NCI-H1436 treated with DMSO at 0.1 percent for 48 hours (cell line): Measurements from ENCODE around the gene ASTN2.

Experiments used
- DNase-seq: peaks from one replicate; lab custom pipeline; 2025; lab: John Stamatoyannopoulos, UW

ASTN2 gene

GRCh38 chr9:116733010-116733641, 681.7 kb downstream of the ASTN2 start:
- DNase-seq, result no peak

DNA sequence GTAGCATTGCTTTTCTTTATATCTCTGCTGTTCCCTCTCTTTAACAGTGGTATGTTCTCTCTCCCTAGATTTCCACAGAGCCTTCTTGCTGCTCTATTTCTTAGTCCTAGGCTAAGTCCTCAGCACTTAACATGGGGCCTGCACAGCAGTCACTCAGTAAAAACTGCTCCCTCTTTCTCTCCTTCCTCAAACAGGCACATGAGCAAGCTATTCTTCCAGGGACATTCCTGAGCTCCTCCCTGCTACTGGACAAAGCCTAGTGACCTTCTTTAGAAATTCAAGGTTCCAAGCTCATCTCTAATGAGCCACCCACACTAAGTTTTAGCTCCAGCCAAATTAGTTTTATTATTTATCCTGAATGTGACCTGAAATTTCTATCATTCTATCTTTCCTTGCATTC, 688.3 kb downstream of the ASTN2 start:
- DNase-seq, result no peak

- no peak for DNase-seq
These were observed 690.7 kb downstream of the ASTN2 start for GRCh38 chr9:116724123-116724522.

- no peak for DNase-seq
These were observed 692.9 kb downstream of the ASTN2 start for GRCh38 chr9:116721944-116722343.

- no peak for DNase-seq
These were observed 693.4 kb downstream of the ASTN2 start for GRCh38 chr9:116721411-116721810.

DNA sequence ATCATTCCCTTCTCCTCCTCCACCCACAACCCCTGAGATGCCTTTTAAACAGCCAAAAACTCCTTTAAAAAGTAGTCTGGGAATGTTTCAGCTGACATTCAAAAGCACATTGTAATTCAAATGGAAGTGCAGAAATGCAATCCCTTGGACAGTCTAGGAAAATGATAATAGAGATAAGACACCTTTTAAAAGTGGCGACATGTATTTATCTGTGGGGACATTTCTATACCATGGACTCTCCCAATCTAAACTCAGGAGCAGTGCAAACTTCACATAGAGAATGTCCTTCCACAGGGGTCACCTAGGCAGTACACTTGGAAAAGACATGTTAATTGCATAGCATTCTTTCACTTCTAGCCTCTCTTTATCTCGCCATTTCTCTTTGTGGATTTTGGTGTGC, 694.7 kb downstream of the ASTN2 start:
- DNase-seq, result no peak

DNA sequence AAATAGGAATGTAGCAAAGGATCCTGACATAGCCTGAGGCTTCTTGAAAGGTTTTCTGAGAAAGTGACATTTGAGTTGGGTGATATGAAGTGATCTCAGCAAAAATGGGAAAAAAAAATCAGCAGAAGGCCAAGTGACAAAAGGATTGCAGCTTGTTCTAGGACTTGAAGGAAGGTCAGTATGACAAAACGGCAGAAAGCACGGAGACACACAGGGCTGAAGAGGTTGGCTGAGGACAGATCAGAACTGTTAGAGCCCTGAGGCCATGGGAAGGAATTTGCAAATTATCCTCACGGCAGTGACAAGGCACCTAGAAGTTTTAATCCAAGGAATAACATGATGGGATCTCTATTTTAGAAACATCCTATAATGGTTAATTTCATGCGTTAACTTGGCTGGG, 696.7 kb downstream of the ASTN2 start:
- DNase-seq, result no peak

DNA sequence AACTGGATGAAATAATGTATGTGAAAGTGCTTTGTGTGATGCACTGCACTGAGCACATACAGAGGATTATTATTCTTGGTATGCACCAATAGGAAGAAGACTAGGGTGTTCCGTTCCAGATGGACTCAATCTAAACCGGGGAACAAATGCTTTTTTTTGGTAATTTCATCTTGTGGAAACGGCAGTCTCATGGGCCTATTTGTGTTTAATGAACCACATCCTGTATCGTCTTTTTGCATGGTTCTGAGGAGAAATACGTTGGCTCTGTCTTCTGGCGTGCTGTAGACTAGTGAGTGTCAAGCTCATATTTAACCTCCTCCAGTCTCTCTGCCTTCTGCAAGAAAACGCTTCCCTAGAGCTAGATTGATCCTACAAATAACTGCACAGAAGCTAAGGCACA, 697.7 kb downstream of the ASTN2 start:
- DNase-seq, result no peak

DNA sequence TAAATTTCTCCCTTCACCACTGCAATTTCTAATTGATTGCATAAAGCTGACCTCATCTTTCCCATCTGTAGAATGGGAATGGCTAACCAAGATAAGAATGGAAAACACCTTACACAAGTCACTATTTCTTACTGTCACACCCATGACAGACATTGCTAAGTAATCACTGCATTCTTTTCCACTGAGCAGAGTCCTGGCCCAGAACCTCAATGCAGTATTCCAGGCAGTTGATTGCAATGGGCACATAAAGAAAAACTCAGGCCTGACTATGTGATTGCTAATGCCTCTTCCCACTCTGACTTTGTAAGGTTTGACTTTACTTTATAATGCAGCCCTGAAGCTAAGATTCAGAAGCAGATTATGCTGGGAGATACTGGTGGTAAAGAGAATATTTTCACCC, 698.4 kb downstream of the ASTN2 start:
- DNase-seq, result no peak

DNA sequence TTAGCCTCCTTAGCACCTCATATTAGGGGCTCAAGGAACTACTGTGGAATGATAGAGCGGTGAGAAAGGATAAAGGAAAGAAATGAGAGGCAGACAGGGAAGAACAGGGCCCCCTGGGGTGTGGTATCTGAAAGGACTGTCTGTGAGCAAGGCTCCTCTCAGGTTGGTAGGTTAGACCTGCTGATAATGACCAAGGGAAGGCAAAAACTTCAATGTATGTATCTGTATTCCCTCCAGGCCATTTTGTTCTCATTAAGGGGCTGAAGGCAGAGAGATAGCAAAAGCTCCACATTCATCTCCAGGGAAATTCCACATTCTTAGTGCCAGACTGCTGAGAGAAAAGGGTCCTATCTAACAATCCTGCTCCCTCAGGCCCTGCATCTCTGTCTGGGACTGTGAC, 699.1 kb downstream of the ASTN2 start:
- DNase-seq, result no peak

DNA sequence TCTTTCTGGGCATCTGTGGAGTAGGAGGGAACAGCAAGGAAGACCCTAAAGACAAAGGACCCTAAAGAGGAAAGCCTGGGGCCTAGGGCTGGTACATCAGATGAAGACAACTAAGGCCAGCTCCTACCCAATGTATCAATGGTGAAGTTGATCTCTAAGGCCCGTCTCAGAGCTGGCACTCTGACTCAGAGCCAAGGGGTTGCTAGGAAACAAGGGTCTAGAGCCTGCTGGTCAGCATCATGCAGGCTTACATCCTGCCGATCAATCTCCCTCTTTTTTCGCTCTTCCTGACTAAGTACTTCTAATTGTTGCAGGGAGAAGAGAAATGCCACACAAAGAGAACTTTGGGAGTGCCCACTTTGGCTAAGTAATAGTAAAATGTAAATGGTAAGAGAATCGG, 701.6 kb downstream of the ASTN2 start:
- no peak for DNase-seq

DNA sequence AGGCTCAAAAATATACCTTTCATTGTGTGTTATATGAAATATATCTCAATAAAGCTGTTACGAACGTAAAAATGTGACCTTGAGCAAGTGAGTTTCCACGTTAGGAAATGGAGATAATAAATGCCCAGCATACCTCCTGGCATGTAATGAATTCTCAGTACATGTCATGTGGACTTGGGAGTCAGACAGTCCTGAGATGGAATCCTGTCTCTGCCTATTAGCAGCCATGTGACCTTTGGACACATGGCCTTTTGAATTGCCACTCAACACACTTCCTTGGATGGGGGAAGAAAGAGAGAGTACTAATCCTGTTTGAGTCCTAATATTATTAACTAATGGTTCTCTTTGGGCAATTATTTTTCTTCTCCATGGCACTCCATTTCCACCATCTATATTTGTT, 702.1 kb downstream of the ASTN2 start:
- DNase-seq, result no peak

DNA sequence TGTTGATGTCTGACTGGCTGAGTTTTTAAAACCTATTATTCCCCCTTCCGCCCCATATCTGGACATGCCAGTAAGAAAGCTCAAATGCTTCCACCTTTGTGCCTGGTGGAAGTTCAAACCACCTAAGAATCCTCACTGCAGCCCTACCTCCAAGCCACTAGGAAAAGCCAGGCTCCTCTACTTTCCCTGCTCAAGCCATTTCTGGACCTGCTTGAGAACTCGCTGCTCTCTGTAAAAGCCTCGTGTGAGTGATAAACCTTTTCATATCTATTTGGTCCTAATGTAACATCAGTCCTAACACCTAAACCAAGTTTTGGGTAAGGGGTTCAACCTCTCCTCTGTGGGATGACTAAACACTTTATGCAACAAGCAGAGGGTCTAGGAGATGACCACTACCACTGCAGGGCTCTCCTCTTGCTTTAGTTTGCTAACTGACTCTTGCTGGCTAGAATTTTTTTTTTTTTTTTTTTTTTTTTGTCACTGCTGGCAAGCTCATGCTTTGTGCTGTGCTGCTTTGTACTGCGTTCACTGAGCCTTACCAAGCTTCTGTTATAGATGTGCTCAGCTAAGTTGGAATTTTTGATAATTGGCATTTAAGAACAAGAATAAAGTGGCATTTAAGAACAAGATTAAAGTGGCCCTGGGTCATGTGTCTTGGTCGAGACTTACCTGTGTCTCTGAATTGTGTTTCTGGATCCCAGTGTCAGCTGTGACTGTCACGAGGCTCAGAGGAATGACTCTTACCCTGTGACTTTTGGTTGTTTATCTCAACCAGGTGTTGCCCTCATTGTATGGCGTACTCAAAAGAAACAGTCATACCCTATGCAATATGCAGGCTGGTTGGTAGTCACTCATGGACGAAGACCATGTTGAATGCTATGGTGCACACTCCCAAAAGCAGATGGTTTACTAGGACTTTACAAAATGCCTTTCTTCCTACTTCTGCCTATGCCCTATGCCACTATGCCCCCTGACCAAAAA, 708.3 kb downstream of the ASTN2 start:
- no peak for DNase-seq

- no peak for DNase-seq
These were observed 709.3 kb downstream of the ASTN2 start for GRCh38 chr9:116705531-116705930.

DNA sequence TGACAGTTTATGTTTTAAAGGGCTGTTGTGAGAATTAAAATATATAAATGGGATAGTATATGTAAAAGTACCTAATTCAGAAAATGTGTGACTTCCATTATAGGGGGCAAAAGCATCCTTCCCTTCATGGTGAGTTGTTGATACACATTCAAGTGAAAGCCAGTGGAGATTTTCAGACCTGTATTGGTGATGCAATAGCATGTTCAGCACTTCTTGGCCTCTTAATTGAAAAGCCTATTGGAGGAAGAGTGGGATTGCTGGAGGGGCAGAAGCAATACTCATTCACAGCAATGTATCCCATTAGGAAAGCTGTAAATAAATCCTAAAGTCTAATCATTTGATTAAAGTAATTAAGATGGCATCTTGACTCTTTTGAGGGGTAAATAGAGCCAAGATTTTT, 710.4 kb downstream of the ASTN2 start:
- no peak for DNase-seq

DNA sequence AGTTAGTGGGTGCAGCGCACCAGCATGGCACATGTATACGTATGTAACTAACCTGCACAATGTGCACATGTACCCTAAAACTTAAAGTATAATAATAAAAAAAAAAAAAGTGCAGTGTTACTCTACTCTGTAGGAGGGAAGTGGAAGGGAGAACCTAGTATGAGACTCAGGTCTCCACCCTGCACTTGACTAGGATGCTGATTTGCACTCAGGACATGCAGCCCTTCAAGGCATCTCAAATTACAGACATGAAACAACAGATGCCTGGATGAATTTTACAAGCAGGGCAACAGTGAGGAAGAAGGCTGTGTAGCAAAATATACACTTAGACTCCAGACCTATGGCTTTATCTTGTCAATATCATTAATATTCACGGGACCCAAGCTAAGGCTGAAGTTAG, 711.2 kb downstream of the ASTN2 start:
- no peak for DNase-seq

DNA sequence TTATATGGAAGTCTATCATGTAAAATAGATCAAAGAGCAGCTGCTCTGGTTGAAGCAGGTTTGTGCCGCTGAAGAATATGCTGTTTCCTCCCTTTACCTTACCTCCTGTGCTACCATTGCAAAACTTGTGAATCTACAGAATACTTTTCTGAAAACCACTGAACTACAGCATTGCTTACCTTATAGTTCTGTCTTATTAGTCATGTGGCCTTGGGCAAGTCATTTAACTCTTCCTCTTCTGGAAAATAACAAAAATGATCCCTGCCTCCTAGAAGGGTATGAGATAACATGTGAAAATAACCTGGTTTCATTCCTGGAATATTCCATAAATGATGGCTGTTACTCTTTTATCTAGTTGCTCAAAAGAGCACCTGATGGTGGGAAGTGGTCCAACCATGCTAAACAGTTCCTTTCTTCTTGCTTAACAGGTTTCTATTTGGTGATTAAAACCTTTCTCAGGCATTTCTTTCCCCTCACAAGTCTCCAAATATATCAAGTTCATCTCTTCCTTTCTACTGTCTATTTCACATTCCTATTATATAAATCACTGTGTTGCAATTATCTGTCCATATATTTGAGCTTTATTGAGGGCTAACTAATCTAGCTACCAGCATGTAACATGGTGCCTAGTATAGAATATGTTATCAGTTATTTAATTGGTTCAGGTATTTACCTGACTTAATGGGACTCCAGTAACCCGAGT, 712.8 kb downstream of the ASTN2 start:
- DNase-seq, result no peak

DNA sequence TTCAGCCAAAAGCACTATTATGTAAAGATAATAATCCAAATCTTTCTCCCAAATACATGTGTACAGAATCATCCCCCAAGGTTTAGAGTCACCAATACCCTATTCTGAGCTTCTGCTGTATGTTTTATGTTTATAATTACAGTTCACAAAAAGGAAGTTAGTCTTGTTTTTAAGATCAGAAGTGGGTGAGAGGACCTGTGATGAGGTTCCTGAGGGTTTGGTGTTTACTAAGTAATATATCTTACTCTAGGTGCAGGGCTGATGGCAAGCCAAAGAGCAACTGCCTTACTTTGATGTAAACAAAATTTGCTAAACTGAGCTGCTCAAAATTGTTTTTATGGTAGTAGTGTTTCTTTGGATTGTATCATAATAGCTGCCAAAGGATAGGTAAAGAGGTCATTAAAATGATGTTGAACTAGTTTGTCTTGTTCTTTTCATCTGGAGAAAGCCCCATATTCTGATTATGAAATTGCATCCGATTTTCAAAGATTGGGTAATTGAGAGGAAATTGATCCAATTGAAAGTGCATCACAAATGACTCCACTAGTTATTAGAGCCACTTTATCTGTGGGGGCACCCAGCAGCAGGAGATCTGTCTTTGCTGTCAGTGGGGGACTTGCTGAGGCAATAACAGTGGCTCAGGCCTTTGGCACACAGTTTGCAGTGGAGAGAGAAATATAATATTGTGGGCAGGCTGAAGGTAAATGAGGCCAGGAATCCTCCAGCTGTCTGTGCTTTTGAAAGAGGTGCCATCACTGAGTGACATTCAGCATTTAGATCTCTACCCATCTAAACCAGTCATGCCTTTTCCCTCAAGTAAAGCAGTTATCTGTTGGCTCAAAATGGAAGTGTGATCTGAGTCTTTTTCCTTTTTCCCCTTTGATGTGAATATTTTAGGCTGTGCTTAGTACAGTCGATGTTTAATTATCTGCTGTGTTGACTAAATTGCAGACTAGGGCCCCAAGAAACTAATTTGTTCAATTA, 713.7 kb downstream of the ASTN2 start:
- DNase-seq, result no peak

GRCh38 chr9:116700279-116700678, 714.6 kb downstream of the ASTN2 start:
- DNase-seq, result no peak

DNA sequence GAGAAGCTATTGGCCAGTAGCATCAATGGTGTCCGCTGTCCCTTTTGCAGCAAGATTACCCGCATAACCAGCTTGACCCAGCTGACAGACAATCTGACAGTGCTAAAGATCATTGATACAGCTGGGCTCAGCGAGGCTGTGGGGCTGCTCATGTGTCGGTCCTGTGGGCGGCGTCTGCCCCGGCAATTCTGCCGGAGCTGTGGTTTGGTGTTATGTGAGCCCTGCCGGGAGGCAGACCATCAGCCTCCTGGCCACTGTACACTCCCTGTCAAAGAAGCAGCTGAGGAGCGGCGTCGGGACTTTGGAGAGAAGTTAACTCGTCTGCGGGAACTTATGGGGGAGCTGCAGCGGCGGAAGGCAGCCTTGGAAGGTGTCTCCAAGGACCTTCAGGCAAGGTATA, 717.0 kb downstream of the ASTN2 start:
- DNase-seq, result no peak

DNA sequence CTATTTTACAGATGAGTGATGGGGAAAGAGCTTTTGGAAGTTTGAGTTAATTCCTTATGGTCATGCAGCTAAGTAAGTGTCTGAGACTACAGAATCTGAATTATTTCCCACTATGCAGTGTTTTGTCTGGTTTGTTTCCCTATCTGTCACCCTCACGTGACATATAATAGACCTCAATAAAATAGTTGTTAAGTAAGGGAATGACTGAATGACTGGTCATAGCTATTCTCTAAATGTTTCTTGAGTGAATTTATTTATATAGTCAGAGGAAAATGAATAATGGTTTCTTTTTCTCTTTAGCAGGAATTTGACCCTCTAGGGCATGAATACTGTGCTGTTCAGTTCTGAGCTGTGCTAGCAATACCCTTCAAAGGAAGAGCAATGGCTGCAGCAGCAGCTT, 717.5 kb downstream of the ASTN2 start:
- no peak for DNase-seq

DNA sequence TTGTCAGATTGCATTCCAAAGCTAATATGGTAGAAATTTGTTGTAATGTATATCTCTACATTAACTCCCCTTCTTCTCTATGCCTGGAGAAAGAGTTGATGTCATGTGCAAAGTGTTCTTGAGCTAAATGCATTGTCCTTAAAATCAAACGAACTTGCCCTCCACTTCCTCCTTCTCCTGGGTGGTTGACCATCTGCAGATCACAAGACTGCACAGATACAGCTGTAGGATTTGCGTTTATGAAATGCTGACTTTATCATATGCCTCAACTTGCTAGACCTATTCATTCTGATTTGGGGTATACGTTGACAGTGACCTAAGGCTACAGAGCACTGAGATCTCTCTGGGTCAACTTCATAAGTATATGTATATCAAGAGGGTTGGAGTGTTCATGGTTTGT, 719.4 kb downstream of the ASTN2 start:
- DNase-seq, result no peak
